ENCODE measurements around the gene PLEKHH1.

Gene PLEKHH1

DNA sequence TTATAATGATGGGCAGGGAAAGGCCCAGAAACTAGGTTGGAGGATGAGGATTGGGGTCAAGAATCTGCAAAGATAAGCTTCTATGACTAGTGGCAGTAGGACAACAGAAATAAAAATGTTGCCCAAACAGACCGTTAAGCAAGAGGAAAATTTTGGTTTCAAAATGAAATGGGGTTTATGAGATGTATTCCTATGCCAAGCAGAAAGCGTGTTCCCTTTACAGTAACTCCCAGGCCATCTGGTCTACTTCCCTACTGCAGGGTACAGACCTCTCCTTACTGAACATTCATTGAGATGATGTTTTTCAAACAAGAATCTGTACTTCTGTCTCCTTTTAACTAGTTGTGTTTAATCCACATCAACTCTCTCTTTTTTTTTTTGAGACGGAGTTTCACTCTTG, 24.1 kb upstream of the PLEKHH1 start:
- no peak for DNase-seq (ENCODE audit: low read depth, low spot score)

DNA sequence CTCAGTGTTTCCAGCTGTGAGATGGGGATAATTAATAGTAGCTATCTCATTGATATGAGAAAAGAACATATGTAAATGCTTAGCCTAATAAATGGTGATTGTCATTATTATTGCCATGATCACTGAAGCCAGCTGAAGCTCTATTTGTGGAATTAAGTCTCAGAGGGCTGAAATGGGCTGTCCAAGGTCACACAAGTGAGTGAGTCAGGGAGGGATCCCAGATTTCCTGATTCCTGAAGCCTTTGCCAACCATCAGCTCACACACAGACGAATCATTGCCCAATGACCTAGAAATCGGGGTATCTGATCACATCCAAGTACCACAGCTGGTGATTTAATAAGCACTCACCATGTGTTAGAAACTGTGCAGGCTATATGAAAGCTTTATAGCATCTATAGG, 23.0 kb upstream of the PLEKHH1 start:
- H3K27ac ChIP-seq: no peak overlapping the region
- no peak for DNase-seq (ENCODE audit: low read depth, low spot score)

More for the DNA sequence above, 24.1 kb upstream of the PLEKHH1 start:
- H3K27ac ChIP-seq: no peak overlapping the region

DNA sequence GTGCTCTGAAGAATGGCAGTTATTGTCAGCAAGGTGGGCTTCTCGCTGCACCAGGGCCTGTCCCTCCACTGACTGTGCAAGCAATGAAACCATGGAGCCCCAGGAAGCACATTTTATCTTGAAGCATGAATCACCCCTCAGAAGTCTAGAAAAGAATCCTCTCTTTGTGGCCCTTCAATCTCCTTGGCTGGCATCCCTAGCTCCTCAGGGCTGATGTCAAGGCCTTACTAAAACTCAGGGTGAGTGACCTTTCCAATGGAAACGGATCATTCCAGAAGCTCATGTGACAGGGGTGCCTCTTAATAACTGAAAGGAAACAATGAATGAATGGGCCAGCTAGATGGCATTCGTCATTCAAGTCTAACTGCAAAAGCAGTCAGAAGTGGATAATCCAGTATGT, 22.3 kb upstream of the PLEKHH1 start:
- no peak for DNase-seq (ENCODE audit: low read depth, low spot score)
- no peak overlapping the region for H3K27ac ChIP-seq

DNA sequence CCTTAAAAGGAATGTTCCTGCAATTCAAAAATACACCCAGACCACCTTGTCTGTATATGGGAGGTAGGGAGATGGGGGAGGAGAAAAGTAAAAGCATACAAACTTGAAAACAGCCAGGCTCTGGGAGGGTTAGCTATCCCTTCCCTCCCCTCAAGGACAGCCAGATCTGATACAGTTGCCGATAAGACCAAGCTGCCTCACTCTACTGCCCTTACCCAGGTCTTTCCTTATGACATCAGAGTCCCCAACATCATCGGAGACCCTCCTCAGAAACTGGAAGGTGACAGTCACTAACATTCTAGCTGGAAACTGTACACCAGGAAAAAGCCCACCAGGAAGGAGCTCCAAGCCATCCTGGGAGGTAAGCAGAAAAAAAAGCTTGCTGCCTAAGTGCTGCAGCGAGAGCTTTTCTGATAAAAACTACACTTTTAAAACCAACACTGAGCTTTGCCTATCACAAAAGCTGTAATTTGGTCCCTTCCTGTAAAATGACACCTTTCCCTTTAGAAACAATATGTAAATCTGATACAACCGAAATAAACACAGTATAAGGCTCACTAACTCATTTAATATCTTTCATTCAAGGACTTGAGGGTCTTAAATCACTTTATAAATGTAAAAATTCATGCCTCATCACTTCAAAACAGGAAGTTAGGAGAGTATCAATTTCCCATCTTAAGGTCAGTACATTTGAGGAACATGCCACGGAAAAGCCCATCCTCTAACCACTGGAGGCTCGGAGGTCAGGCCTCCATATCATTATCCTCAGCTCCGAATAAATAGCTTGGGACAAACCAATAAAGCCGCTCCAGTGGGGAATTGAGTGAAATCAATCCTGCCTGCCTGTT, 20.4 kb upstream of the PLEKHH1 start:
- DNase-seq (ENCODE audit: low read depth, low spot score): no peak
- no peak overlapping the region for H3K27ac ChIP-seq

DNA sequence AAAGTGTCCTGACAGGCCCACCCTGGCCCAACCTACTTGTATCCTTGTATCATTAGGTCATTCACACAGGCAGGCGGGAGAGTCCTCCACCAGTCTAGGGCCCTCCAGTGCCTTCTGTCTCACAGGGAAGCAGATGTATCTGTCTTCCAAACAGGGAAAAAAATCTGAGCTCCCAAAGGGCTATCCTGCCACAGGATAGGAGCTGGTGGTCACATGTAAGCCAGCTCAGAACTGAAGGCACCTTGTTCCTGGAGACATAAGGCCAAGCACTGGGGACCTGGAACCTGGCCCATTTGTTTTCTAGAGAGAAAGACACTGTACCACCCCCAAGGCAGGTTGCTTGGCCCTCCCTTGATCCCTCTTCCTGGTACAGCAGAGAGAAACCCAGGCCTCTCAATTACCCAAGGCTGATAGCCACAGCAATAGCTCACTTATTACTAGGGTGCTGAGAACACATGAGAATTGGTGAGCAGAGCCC, 19.4 kb upstream of the PLEKHH1 start:
- H3K27ac ChIP-seq: no peak overlapping the region
- no peak for DNase-seq (ENCODE audit: low read depth, low spot score)

DNA sequence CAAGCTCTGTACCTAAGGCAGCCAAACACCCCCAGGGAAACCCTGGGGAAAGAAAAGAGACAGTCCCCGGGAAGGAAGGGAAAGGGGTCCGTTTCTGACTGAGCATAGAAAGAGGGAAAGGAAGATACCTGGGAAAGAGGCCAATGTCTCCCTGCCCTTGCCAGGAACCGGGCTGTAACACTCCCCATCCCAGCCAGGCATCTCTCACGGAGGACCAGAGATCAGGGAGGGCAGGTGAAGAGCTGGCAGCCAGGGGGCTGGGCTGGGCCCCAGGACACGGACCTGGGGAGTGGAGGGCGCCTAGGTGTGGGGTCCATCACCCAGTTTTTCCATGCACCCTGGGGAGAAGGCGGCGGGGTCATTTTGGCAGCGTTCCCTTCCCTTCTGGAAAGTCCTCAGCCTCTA, 18.9 kb upstream of the PLEKHH1 start:
- no peak overlapping the region for H3K27ac ChIP-seq
- no peak for DNase-seq (ENCODE audit: low read depth, low spot score)

DNA sequence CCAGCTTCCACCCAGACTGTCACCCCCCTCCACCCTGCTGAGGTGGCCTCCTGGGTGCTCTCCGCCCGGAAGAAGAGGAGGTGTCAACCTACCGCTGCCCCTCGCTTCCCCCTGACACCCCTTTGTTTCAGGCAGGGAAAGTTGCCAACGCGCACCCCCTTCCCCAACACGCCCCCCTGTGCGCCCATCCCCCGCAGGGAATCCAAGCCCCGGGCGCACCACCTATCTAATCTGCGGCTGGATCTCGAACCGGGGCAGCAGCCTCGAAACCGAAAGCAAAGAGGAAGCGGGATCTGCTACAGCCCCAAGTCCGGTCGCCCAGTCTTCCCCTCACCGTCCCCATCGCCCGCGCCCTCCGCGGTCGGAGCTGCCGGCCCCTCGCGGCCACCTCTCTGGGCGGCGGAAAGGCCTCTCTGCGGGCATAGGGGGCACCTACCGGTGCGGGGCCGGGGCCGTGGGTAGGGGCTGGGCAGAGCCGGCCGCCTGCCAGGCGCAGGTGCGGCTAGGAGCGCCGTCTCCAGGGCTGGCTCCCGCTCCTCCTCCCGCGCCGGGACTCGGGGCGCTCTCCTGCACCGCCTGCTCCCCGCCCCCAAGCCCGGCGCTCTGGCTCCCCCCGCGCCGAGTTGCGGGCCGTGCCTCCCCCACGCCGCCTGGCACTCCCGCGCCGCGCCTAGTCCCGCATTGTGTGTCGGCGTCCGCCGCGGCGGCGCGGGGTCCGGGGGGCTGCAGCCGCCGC, 18.3 kb upstream of the PLEKHH1 start:
- H3K27ac ChIP-seq: no peak overlapping the region
- DNase-seq (ENCODE audit: low read depth, low spot score): no peak

DNA sequence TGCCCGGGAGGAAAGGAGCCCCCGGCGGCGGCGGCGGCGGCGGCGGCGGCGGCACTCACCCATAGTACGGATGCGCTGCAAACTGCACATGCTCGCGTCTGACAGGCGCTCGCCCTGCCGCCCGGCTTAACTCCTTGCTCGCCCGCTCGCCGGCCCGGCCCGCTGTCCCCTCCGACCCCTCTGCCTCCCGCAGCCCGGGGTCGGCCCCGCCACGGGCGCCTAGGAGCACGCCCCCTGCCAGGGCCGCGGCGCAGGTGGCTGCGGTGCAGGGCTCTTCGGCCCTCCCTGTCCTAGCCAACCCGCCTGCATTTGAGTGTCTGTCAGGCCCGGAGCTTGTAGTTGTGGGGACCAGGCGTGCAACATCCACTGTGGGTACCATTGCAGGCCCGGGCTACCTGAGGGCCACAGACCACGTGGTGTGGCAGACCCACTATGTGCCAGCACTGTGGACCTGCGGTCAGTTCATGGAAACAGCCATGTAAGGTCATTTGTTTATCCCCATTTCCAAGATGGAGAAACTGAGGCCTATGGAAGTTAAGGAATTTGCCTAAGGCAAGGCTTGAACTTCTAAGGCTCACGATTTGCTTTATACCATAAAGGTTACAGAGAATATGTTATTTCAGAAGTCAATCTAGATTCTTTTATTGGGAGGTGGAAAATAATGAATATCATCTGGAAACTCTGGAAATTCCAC, 17.6 kb upstream of the PLEKHH1 start:
- H3K27ac ChIP-seq: no peak overlapping the region
- no peak for DNase-seq (ENCODE audit: low read depth, low spot score)

DNA sequence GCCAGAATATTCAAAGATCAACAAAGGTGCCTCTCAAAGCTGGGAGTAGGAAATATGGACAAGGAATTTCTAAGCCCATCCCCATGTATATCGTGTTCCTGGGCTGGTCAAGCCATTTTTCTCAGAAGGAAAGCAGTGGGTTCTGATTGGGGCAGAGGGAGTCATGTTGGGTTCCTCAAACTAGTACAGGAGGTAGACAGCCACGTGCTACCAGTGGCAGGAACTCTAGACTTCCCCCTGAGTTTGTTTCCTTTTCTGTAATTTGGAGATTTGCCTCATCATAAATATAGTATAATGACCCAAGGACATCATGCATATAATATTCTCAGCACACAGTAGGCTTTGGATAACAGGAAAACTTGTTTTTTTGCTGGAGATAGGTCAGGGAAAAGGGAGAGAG, 16.4 kb upstream of the PLEKHH1 start:
- H3K27ac ChIP-seq: no peak overlapping the region
- no peak for DNase-seq (ENCODE audit: low read depth, low spot score)

DNA sequence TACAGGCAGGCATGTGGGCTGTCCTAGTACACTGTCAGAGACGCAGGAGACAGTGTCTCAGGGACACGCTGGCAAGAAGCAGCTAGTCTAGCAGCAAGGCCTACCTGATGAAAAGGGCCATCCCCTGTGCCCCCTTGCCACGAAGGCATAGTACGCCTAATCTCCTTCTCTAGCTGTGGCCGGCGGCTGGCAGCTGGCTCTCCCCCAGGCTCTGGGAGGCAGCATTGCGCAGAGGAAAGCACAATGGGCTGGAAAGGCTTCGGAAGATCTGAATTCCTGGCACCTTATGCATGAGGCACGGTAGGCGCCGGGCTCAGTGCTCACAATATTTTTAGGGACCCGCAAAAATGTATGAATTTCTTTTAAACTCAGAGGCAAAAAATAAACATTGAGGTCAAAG, 16.0 kb upstream of the PLEKHH1 start:
- DNase-seq (ENCODE audit: low read depth, low spot score): no peak
- H3K27ac ChIP-seq: no peak overlapping the region

DNA sequence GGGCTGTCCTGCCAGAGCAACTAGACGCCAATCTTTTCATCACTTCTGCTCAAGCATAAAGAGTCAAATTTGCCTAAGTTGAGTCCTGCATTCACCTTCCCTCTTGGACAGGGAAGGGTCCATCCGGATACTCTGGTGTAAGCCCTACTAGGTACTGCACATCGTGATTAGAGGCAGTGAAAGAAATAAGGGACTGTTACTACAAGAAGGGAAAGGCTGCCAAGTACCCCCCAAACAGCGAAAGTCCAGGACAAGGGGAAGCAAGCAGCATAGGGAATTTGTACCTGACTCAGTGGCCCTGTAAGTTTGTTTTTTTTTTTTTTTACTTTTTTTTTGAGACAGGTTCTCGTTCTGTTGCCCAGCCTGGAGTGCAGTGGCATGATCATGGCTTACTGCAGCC, 13.7 kb upstream of the PLEKHH1 start:
- no peak overlapping the region for H3K27ac ChIP-seq
- no peak for DNase-seq (ENCODE audit: low read depth, low spot score)

DNA sequence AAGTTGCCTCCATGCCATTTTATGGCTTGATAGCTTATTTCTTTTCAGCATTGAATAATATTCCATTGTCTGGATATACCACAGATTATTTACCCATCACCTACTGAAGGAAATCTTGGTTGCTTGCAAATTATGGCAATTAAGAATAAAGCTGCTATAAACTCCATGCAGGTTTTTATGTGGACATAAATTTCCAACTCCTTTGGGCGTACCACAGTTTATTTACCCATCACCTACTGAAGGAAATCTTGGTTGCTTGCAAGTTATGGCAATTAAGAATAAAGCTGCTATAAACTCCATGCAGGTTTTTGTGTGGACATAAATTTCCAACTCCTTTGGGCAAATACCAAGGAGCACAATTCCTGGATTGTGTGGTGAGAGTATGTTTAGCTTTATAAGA, 12.6 kb upstream of the PLEKHH1 start:
- no peak overlapping the region for H3K27ac ChIP-seq
- no peak for DNase-seq (ENCODE audit: low read depth, low spot score)

DNA sequence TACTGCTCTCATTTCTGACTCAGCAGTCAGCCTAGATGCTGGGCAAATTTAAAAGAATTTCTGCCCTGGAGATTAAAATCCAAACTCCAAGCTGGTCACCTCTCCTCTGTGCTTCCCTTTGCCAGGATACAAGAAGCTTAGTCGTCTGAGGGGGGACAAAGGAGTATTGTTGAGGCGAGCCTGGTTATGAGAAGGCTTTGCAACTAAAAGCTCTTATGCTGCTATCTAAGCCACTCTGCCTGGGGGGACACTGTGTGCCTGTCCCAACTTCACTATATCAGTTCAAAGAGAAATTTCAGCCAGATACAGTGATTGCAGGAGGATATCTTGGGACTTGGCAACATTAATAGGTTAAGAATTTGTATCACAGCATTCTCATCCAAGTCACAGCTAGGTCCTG, 10.8 kb upstream of the PLEKHH1 start:
- H3K27ac ChIP-seq: no peak overlapping the region
- no peak for DNase-seq (ENCODE audit: low read depth, low spot score)

DNA sequence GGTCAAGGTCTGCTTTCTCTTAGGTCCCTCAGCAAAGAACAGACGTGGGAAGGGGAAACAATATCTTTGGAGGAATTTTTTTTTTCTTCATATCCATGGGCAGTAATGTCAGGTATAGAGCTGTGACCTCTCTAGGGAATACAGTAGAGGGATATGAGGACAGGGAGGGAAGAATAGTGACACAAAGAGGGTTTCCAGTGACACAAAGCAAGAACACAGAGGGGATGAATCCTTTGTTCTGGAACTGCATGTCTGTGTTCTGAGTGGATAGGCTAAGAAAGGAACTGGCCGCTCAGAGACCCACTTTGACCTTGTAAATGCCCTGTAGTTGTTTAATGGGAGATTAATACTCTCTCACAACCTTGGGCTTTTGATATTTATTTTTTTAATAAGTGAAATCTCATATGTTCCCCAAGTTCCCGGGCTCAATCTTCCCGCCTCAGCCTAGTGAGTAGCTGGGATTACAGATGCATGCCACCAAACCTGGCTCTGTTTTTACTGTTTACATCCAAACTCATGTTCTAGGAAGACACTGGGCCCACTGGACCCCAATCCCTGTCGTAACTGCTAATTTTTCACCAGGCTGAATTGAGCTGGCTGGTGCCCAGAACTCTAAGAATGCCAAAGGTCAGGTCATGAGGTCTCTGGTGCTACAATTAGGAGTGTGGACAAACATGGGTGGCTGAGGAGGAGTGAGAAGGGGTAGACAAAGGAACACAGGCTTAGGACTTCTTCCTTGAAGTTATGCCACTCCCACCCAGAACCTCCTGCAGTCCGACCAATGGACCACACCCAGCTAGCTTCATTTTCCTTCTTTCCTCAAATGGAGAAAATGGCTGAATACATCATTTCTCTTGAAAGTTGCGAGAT, 9.1 kb upstream of the PLEKHH1 start:
- no peak for DNase-seq (ENCODE audit: low read depth, low spot score)
- H3K27ac ChIP-seq: no peak overlapping the region

DNA sequence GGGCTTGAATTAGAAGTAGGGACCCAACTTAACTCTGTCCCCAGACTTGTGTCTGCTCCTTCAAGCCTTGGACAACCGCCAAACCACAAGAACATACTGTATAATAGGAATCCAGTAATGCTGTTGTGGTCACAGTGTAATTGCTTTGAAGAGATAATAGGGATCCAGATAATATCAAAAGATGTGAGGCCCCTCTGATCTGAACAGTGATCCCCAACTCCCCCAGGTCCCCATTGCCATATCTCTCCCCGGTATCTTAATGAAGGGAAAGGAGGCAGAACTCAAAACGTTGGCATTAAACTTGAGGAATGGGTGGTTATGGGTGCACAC, 8.5 kb upstream of the PLEKHH1 start:
- no peak for DNase-seq (ENCODE audit: low read depth, low spot score)
- no peak overlapping the region for H3K27ac ChIP-seq

DNA sequence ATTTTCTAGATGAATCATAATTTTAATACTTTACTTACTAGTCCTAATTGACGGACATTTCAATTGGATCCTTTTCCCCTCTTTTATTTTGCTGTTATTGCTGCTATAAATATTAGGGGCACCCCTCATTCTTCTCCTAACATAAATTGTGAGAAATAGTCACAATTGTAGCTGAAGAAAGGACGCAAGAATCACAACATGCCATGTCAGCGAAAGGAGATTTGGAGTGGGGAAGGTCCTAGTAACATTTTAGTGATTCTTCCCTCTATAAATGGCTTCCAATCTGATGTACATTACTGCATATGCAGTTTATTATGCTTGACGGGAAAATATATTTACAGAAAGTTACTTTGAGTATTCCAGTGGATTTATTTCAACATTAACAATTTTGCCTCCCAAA, 7.7 kb upstream of the PLEKHH1 start:
- DNase-seq (ENCODE audit: low read depth, low spot score): no peak

DNA sequence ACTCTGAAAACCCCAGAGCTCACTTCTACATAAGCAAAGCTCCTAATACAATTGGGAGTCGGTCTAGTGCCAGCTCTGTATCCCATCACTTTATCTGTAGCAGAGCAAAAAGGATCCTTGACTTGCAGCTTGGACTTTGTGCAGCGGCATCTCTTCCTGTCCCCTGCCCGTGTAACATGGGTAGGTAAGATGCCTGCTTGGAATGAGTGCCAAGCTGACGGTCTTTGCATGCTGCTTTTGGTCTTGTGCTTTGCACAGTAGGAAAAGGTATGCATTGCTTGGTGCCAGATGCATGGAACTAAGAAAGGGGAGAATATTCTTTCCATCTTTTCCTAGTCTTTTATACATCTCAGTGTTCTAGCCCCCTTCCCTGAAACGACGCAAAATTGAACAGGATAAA, 6.9 kb upstream of the PLEKHH1 start:
- no peak overlapping the region for H3K27ac ChIP-seq
- no peak for DNase-seq (ENCODE audit: low read depth, low spot score)

More for the DNA sequence above, 7.7 kb upstream of the PLEKHH1 start:
- no peak overlapping the region for H3K27ac ChIP-seq

DNA sequence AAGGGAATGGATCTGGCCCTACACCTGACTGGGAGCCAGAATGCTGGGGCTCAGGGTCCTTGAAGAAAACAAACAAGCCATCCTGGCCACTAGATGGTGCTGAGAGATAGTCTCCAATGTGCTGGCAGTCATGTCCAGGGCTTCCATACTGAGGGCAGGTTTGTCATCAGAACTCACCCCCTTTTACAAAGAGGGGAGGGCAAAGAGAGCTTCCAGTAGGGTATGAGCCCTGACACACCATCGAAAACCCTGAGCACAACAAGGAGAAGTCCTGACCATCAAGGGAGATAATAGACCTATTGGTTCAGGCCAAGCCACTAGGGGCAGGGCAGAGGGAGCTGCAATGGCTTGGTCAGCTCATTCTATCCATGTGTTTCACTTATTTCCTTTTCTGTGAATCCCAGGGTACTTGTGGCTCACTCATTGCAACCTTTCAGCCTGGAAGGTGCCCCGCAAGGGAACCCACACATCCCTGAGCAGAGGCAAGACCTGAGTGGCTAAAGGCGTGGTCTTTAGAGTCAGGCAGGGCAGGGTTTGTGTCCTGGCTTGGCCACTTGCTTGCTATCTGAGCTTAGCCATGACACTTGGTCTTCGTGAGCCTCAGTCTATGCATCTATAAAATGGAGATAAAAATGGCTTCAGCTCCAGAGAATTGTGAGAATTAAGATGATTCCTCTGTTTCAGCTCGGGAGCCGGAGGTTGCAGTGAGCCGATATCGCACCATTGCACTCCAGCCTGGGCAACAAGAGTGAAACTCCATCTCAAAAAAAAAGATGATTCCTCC, 6.2 kb upstream of the PLEKHH1 start:
- no peak for DNase-seq (ENCODE audit: low read depth, low spot score)
- no peak overlapping the region for H3K27ac ChIP-seq

DNA sequence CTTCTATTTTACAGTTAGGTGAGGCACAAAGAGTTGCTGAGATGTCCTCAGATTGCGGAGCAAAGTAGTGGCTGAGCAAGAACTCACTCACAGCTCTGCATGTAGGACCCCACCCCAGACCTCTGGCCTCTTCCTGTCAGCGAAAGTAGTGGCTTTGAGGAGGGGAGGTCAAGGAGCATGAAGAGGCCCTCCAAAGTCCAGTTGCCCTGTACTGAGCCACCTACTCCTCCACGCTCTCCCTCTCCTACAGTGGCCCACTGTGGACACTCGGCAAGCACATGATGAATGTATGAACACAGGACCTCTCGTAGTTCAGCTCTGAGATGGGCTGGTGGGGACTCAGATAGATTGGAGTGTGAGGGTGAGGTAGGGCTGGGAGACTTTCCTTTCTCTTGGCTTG, 5.3 kb upstream of the PLEKHH1 start:
- no peak for DNase-seq (ENCODE audit: low read depth, low spot score)
- H3K27ac ChIP-seq: no peak overlapping the region

DNA sequence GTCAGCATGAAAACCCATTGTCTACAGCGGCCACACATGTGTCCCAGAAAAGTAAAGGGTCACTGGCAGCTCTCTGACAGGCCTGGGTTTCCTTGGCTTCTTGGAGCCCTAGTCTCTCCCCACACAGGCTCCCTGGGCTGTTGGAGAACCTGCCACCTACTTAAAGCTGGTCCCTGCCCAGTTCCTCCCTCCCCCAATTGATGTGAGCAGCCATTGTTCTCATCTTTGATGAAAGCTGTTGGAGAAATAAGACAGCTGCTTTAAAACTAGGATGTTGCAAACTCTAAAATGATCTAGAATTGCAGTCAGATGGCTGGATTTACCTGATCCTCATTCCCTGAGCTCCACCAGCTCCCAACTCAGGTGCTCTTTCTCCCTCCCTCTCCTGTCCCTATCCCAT, 4.8 kb upstream of the PLEKHH1 start:
- DNase-seq (ENCODE audit: low read depth, low spot score): no peak
- H3K27ac ChIP-seq: no peak overlapping the region

All from epithelial cell of prostate (primary cell).